ENCODE measurements around the gene GNAT1. TPM values are rescaled to one million over a fixed set of nuclear protein-coding genes. Genes with fewer than 3 reads are reported as not detected.
A peak's percentile ranks its signal among the peaks of the same experiment; 100 is the strongest.
"Not testable (repeated sequence)": the region's sequence is repeated elsewhere in the genome, so short reads cannot be mapped to it uniquely, and the experiment has no call there.

GNAT1 gene
- total RNA-seq, 1 experiment from 2014 or later = not detected

DNA sequence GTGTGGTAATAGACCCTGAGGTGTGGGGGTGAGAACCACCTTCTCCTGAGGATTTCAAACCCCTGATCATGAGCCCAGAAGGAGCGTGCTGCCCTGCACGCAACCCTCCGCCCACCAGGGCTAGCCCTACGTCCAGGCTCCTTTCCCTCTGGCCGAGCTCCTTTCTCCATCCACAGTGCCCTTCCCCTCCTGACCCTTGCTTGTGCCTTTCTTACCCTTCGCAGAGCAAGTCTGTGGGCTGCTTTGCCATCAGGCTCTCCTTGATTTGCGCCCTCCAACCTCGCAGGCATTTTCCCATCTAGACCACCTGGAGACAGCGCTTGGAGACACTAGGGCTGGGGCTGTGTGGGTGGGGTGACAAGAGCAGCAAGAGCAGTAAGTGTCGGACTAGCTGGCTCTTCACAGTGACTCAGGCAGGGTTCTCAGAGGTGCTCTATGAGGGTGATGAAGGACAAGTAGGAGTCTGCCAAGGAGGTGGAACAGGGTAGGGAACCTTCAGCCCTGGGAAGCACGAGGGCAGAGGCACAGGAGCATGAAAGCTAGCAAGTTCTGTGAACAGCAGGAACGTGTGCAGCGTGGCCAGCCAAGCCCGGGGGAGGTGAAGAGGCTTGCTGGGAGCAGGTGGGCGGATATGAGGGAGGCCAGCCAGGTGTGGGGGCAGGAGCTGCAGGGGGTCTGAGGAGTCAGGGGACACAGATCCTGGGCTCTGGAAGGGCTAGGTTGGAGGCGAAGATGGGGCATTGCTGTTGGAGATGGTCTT, 11.1 kb downstream of the GNAT1 start:
- no peak for DNase-seq (ENCODE audit: low read depth)

DNA sequence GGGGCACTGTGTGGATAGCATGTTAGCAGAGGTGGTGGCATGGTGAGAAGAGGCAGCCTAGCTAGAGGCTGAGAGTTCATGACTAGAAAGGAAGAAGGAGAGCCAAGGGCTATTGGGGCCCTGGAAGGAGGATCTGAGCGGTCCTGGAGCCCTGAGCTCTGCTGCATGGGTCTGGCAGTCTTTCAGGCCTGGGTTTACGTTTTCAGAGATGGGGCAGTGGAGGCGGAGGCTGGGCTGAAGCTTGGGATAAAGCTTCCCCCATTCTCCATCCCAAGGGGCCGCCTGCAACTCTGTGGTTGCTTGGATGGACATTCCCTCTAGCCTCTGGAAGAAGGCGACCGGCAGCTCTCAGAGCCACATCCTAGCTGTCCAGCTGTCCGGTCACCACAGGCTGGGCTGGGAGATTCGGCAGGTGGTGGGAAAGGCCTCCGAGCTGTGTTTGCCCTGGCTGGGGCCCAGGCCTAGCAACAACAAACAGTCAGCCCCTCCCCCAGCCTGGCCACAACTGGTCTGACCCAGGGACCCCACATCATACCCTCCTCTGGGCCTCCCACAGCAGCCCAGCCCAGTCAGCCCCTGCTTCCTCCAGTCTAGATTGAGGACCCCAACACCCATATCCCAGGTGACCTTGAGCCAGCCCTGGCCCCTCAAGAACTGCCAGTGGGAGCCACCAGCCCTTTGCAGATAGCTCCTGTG, 11.9 kb downstream of the GNAT1 start:
- peak; percentile 68 for DNase-seq (ENCODE audit: low read depth)

DNA sequence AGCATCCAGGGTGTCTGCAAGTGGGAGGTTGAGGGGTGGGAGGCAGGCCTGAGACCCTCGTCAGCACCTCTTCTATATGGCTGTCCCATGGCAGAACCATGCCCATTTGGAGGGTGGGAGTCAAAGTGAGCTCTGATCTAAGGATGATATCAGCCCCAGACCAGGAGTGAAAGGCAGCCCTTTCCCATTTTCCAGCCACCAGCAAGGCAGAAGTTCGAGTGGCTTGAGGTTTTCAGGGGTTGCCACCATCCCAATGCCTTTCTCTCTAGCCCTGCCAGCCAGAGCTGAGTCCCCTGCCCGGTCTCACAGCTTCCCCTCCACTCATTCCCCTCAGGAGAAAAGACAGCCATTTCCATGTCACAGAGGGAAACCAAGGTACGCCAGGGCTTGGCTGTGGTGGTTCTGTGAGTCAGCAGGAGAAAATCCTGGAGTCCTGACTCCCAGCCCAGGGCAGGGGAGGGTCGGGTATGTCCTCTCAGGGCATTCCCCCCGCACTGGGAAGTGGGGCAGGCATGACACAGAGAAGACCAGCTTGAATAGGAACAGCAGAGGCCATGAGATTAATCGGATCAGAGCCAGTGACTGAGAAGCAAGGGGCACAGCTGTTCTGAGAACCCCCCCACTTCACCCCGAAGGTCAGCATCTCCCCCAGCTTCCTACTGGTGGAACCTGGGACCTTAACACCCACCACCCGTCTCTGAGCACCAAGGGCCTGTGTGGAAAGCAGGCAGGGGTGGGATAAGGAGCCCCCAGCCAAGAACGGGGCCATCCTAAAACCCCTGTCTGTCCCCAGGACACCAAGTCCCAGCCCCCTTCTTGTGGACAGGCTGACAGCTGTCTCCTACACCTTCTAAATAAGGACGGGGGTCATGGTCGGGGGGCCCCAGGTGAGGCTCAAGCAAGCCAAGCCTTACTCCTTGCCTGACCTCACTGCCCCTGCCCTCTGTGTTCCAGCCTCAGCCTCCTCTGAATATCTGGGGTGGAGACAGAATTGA, 12.7 kb downstream of the GNAT1 start:
- peak; percentile 15 for DNase-seq (ENCODE audit: low read depth)

DNA sequence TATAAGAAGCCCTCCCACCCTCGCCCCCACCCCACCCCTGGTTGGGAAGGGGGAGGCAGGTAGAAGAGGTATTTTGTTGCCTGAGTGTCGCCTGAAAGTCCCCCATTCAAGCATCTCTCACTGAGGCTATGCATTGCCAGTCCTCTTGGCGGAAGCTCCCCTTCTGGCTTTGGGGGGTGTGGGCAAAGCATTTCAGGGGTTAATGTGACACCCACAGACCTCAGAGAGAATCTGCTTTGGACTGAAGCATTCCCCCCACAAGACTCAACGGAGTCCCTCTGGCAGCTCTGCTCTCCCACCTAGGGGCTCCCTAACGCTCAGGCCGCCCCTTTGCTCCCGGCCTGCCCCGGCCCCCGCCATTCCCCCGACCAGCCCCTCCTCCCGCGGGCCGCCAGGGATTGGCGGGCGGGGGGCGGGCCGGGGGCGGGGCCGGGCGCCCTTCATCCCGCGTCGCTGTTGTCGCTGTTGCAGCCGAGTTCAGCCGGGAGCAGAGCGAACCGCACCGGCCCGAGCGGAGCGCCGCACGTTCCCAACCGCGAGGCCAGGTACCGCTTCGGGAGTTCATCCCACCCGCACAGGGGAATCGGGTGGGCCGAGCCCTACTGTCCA, 13.5 kb downstream of the GNAT1 start, which contains the start of gene SLC38A3:
TSS of gene SLC38A3 (plus strand) at position 468 of the 609 bp plus-strand sequence. CDS start 8,929 bp downstream, outside the sequence.
- DNase-seq (ENCODE audit: low read depth) = no peak

DNA sequence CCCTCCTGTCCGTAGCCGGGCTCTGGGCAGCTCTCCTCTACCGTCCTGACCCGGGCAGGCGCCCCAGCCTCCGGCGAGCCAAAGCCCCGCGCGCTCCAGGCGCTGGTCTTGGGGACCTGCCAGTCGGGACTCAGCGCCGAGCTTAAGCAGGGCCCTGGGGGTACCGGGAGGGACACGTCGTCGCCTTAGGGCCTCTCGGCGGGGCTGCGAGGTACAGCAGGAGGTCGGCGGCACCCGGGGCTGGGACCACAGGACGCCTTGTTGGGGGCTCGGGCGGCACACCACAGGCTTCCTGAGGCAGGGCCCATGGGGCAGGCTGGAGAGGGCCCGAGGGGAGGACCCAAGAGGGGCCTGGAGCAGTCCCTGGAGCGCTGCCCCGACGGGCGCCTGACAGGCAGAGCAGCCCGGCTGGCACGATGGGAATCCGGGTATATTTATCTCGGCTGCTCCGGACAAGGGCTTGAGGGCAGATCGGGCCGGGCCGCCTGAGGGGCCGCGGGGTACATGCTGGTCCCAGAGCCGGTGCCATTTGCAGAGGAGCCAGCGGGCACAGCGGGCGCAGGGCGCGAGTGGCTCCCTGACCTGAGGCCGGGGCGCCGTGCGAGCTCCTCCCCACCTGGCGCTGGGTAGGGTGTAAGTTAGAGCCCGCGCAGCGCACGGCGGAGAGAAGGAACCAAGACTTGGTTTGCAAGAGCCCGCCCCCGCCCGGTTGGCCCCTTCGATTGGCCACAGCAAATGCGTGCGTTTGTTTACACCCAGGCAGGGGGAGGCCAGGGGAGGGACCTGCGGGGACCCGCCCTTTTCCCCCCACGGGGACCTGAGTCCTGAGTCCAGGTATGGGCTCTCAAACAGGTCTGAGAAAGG, 14.2 kb downstream of the GNAT1 start:
- no peak for DNase-seq (ENCODE audit: low read depth)

DNA sequence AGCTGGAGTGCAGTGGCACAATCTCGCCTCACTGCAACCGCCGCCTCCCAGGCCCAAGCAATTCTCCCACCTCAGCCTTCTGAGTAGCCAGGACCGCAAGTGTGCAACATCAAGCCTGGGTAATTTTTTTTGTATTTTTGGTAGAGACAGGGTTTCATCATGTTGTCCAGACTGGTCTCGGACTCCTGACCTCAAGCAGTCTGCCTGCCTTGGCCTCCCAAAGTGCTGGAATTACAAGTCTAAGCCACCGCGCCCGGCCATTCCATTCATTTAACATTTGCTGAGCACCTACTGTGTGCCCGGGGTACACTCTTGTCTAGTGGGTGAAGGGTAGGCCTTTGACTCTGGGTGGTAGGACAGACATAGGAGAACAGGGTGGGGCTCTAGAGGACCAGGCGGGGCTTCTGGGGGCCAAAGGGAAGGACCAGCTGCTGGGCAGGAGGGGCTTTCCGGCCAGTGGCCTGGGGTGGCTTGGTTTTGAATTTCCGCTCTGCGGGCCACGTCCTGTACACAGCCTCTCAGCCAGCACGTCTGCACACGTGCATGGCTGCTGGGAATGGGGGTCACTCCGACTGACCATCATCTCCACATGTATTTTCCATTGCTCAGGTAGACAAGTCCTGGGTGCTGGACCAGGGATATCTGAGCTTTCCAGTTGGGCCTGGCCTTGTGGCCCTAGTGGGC, 16.1 kb downstream of the GNAT1 start:
- no peak for DNase-seq (ENCODE audit: low read depth)

DNA sequence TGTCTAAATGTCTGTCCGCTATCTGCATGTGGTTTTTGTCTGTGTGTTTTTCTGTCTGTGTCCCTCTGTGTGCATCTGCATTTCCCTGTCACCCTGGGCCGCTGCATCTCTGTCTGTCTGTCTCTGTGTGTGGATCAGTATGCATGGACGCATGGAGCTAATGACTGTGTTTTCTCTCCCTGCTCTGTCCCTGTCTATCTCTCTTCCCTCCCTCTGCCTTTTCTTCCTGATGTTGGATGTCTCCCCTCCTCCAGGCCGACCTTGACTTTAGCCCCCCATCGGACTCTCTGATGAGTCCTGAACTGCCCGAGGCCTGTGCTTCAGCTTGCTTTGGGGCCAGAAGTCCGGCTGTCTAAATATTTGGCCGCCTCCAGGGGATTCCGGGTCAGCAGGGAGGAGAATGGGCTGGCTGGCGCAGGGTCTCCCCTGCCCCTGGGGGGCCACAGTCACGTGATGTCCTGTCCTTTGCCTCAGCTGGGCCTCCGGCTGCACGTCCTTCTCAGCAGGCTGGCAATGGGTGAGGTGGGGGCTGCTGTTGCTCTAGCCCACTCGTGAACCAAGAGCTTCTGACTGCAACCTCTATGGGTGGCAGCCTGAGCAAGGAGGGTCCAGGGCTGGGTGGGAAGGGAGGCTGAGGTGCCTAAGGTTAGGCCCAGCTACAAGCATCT, 17.4 kb downstream of the GNAT1 start:
- DNase-seq (ENCODE audit: low read depth) = no peak

DNA sequence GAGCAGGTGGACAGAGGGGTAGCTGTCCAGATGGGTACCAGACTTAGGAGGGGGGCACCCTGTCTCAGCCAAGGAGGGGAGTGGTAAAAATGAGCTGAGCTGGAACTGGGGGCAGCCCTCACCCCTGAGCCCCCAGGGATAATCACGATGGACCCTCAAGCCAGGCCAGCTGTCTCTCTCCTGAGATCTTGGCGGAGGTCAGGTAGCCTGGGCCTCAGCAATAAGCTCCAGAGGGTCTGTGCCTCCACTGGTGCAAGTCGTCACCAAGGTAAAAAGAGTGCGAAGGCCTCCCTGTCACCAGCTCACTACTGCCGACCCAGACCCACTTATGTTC, 18.7 kb downstream of the GNAT1 start:
- no peak for DNase-seq (ENCODE audit: low read depth)

DNA sequence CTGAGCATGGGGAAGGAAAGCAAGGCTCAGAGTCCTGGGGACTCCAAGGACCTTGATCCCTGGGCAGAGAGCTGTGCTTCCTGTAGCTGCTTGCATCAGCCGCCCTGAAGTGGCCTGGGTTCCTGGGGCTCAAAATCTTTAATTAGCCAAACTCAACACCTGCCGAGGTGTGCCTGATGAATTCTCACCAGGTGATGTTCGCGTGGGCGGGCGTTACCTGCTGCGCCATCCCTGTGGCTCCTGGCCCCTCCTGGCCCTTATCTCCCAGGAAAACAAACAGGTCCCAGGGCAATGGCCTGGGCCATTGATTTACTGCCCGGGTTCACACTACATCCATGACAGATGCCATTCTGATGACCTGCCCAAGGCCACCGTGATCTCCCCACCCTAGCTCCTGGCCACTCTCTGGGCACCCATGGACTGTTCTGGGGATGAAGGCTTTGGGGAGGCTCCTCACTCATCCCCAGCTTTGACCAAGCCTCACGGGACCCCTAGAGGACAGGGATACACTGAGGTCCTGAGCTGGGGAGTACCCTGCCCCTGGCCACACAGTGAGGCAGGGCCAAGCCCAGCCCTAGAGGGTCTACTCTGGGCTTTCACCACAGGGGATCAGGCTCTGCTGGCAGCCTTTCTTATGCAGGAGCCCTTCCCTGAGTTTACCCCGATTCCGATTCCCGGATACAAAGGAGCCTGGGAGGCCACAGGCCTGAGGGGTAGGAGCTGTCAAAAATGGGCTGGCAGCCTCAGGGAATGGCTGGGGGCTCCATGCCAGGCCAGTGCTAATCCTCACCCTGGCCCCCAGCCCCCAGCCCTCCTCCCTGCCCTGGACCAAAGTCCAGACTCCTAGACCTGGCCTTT, 19.3 kb downstream of the GNAT1 start:
- DNase-seq (ENCODE audit: low read depth) = no peak

DNA sequence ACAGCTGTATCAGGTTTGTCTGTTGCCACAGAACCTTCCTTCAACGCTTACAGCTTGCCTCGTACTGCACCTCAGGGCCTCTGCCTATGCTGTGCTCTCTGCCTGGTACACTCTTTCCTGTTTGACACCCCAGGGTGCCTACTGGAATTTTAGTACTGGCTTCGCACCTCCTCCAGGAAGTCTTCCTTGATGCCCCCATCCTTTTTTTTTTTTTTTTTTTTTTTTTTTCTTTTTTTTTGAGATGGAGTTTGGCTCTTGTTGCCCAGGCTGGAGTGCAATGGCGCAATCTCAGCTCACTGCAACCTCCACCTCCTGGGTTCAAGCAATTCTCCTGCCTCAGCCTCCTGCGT, 19.9 kb downstream of the GNAT1 start:
- DNase-seq (ENCODE audit: low read depth) = not testable (repeated sequence)

DNA sequence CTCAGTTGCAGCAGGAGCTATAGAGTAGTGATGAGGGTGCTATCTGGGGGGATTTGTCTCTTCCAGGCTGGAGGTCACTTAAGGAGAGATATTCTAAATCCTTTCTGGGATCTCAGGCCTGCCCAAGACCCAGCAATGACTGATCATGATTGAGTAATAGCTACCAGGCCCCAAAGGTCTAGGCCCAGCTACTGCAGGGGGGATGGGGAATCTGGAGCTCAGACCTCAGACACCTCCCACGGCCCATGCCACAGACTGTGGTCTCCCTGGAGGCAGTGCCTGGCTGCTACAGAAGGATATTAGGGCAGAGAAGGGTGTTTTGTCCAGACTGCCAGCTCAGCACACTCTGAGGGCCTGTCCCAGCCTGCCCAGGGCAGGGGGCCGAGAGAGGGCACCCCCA, 20.5 kb downstream of the GNAT1 start:
- DNase-seq (ENCODE audit: low read depth) = peak; percentile 28

DNA sequence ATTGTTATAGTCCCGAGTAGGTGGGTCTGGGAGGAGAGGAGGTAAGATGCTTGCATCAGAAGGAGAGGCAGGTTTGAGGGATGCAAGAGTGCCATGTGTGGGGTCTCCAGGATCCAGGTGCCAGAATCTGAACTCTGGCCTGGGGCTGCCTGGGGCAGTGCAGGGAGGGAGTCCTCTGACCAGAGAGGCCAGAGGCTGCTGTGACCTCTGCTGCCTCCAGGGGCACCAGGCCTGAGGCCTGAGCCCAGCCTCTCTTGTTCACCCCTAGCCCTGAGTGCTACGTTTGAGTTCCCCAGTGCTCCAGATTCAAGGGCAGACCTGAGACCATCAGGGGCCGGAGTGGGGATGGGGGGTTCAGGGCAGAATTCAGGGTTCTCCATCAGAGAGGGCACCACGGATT, 21.1 kb downstream of the GNAT1 start:
- DNase-seq (ENCODE audit: low read depth) = no peak

DNA sequence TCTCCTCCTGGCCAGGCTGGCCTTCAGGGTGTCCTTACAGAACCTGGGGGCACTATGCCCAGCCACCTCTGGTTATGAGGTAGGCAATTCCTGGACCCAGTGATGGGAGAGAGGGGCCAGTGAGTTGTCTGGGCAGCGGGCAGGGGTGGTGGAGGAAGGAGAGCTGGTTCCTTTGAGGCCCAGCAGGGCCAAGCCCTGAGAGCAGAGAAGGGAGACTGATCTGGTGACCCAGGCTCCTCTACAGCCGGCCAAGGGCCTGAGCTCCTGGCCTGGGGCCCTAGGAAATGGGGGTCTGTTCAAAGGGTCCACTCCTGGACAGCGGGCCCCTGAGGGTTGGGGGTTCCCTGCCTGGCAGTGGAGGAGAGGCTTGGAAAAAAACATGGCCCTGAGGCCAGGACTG, 21.6 kb downstream of the GNAT1 start:
- no peak for DNase-seq (ENCODE audit: low read depth)

DNA sequence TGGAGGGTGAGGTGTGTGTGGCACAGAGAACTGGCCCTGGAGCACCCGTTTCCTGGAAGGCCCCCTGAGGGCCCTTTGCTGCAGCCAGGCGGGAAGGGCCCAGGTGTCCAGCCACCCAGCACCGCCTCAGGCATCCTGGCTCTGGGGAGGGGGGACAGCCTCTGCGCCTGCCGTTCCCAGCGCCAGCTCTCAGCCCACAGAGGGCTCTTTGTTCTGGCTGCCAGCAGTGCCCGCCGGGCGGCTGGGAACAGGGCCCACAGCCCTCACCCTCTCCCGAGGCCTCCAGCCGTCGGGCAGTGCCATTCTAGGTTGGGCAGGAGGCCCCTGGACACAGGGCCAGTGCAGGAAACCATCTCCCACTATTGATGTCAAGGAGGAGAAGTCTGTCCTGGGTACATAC, 22.0 kb downstream of the GNAT1 start:
- DNase-seq (ENCODE audit: low read depth) = no peak

DNA sequence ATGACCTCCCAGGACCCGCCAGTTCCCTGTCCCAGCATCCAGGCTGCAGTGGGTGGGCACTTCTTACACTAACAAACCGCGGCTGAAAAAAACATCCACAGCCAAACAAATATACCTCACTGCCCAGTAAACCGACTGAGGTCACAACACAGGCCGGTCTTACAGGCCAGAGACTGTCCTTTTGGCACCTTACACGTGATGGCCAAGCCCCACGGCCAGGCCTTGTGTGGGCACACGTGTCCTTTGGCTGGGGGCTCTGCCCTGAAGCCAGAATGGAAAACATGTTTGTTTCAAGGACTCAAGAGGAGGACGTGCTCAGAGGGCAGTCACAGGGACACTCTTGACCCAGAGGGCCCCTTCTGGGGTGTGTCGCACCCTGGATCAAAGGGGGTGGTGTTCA, 23.4 kb downstream of the GNAT1 start:
- DNase-seq (ENCODE audit: low read depth) = no peak

DNA sequence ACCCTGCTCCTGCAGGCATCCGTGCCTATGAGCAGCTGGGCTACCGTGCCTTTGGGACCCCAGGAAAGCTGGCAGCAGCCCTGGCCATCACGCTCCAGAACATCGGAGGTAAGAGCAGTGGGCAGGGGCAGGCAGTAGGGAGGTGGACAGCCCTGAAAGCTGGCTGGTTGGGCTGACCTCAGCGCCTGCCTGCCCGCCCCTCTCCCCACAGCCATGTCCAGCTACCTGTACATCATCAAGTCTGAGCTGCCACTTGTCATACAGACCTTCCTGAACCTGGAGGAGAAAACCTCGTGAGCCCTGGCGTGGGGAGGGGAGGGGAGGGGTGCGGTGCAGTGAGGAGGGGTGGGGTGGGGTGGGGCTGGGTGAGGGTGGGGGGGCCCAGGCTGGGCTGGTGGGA, 24.1 kb downstream of the GNAT1 start:
- no peak for DNase-seq (ENCODE audit: low read depth)

DNA sequence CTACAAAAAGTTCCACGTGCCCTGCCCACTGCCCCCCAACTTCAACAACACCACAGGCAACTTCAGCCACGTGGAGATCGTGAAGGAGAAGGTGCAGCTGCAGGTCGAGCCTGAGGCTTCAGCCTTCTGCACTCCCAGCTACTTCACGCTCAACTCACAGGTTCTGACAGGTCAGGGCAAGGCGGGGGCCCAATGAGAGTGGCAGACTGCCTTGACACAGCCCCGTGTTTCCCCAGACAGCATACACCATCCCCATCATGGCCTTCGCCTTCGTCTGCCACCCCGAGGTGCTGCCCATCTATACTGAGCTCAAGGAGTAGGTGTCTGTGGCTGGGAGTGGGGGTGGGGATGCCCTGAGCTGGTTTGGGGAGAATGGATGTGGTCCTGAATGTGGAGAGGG, 26.3 kb downstream of the GNAT1 start:
- DNase-seq (ENCODE audit: low read depth) = no peak

DNA sequence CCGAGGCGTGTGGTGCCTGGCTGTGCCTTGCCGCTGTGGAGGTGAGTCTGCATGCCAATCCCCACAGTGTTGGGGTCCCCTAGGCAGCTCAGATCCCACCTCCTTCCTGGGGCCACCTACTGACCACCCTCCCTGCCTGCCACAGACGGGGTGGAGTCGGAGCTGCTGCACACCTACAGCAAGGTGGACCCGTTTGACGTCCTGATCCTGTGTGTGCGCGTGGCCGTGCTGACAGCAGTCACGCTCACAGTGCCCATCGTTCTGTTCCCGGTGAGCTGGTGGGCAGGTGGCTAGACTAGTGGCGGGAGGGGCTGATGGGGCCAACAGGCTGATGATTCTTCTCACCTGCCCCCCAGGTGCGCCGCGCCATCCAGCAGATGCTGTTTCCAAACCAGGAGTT, 27.0 kb downstream of the GNAT1 start:
- DNase-seq (ENCODE audit: low read depth) = no peak

DNA sequence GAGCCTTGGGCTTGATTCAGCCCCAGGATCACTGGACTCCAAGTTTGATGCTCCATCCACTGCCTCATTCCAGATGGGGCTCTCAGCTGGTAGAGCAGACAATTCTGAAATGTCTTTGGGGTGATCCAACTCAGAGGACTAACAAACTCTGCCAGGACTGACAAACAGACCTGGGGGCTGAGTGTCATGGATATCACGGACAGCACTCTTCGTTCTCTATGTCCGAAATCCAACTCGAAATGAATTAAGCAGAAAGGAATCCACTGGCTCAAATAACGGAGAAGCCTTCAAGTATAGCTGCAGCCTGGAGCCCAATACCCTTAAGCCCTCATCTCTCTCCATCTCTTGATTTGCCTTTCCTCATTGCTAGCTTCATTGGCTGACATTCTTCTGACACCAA, 27.9 kb downstream of the GNAT1 start:
- no peak for DNase-seq (ENCODE audit: low read depth)
